ENCODE measurements around the gene TARBP1.

- TF ChIP-seq ZNF777 (CRISPR knock-in tag; IDR thresholded peaks at IDR 0.05) = no peak
- TF ChIP-seq ELK4 (CRISPR knock-in tag; IDR thresholded peaks at IDR 0.05; ENCODE audit: borderline replicate concordance) = no peak
- TF ChIP-seq JUNB (CRISPR knock-in tag; IDR thresholded peaks at IDR 0.05; ENCODE audit: borderline replicate concordance) = no peak
- TF ChIP-seq, protein P1, sequence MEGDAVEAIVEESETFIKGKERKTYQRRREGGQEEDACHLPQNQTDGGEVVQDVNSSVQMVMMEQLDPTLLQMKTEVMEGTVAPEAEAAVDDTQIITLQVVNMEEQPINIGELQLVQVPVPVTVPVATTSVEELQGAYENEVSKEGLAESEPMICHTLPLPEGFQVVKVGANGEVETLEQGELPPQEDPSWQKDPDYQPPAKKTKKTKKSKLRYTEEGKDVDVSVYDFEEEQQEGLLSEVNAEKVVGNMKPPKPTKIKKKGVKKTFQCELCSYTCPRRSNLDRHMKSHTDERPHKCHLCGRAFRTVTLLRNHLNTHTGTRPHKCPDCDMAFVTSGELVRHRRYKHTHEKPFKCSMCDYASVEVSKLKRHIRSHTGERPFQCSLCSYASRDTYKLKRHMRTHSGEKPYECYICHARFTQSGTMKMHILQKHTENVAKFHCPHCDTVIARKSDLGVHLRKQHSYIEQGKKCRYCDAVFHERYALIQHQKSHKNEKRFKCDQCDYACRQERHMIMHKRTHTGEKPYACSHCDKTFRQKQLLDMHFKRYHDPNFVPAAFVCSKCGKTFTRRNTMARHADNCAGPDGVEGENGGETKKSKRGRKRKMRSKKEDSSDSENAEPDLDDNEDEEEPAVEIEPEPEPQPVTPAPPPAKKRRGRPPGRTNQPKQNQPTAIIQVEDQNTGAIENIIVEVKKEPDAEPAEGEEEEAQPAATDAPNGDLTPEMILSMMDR (CRISPR knock-in tag; IDR thresholded peaks at IDR 0.05) = no peak
- TF ChIP-seq ZNF33A (CRISPR knock-in tag; IDR thresholded peaks at IDR 0.05; ENCODE audit: borderline replicate concordance) = no peak
- TF ChIP-seq, protein P2, sequence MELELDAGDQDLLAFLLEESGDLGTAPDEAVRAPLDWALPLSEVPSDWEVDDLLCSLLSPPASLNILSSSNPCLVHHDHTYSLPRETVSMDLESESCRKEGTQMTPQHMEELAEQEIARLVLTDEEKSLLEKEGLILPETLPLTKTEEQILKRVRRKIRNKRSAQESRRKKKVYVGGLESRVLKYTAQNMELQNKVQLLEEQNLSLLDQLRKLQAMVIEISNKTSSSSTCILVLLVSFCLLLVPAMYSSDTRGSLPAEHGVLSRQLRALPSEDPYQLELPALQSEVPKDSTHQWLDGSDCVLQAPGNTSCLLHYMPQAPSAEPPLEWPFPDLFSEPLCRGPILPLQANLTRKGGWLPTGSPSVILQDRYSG (CRISPR knock-in tag; IDR thresholded peaks at IDR 0.05) = no peak
- no peak for TF ChIP-seq ZNF121 (CRISPR knock-in tag; IDR thresholded peaks at IDR 0.05)
- TF ChIP-seq DMAP1 (CRISPR knock-in tag; IDR thresholded peaks at IDR 0.05) = no peak
- no peak for TF ChIP-seq ZNF446 (CRISPR knock-in tag; IDR thresholded peaks at IDR 0.05)
- TF ChIP-seq, protein P3, sequence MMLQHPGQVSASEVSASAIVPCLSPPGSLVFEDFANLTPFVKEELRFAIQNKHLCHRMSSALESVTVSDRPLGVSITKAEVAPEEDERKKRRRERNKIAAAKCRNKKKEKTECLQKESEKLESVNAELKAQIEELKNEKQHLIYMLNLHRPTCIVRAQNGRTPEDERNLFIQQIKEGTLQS (CRISPR knock-in tag; IDR thresholded peaks at IDR 0.05) = no peak
Observed at GRCh38 chr1:234484991-234485739, 6.2 kb upstream of the TARBP1 start.
